Stimulated activated CD4-positive, alpha-beta T cell treated with anti-CD3 and anti-CD28 coated beads, Interleukin-4, amount 100 ng/mL, for 48 hours (primary cell): ENCODE data around the gene TGIF2.
"Not testable (repeated sequence)": the region's sequence is repeated elsewhere in the genome, so short reads cannot be mapped to it uniquely, and the experiment has no call there.

Experiments
- DNase-seq, 2 donors: peaks; one replicate each; pipeline ENCODE4 v3.0.0-alpha.2; 2020; ENCODE audit warnings: low read depth in 2 of 2

TGIF2 gene

DNA sequence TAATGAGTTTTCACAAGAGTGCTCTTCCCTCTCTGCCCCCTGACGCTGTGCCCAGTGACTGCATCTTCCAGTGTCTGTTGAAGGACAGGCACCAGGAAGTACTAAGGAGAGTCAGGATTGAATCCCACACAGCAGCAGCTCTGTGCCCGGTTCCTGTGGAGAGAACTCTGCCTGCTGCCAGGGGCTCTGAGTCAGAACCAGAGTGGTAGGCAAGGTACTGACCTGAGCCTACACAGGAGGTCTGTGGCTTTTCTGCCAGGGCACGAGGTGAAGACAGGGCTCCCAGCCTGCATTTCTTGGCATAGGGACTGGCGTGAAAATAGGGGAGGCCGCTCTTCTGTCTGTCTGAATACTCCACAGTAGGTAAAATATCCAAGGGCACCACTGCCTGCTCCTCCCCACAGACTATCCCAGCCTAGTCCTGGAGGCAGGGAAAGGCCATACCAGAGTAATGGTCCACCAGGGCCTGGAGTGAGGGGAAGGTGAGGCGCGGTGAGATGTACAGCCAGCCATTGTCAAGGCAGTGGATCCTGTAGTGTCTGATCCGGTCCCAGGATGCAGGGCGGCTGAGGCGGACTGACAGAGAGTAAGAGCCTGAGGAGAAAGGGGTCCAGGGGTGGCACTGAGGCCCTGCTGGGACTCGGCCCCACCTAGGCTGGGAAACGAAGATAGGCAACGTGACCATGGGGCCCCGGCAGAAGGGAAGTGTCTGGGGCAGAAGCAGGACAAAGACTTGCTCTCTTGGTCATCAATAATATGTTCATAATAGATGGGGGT is 41.6 kb downstream of the TGIF2 start:
- DNase-seq, result no peak

DNA sequence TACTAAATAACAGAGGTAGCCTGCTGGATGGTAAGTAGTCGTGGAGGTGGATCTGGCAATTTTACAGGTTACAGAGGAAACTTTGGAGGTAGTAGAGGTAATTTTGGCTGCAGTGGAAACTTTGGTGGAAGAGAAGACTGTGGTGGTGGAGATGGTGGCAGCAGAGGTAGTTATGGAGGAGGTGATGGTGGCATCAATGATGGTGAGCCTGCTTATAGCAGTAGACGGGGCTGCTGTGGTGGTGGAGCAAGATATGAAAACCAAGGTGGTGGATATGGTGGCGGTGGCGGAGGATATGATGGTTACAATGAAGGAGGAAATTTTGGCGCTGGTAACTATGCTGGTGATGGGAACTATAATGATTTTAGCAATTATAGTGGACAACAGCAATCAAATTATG is 47.5 kb downstream of the TGIF2 start:
- DNase-seq, result no peak

DNA sequence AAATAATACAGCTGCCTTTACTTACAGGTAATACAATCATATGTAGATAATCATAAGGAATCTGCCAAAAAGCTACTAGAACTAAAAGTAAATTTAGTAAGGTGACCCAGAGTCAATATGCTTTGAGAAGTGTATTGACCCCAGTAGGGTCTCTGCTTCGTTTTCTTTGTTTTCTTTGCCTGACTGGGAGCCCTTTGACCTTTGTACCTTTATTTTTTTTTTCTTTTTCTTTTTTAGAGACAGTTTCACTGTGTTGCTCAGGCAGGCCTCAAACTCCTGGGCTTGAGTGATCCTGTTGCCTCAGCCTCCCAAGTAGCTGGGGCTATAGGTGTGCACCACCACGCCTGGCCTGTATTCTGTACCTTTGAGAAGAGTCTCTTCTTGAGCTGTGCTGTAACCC is 50.0 kb downstream of the TGIF2 start:
- no peak for DNase-seq

DNA sequence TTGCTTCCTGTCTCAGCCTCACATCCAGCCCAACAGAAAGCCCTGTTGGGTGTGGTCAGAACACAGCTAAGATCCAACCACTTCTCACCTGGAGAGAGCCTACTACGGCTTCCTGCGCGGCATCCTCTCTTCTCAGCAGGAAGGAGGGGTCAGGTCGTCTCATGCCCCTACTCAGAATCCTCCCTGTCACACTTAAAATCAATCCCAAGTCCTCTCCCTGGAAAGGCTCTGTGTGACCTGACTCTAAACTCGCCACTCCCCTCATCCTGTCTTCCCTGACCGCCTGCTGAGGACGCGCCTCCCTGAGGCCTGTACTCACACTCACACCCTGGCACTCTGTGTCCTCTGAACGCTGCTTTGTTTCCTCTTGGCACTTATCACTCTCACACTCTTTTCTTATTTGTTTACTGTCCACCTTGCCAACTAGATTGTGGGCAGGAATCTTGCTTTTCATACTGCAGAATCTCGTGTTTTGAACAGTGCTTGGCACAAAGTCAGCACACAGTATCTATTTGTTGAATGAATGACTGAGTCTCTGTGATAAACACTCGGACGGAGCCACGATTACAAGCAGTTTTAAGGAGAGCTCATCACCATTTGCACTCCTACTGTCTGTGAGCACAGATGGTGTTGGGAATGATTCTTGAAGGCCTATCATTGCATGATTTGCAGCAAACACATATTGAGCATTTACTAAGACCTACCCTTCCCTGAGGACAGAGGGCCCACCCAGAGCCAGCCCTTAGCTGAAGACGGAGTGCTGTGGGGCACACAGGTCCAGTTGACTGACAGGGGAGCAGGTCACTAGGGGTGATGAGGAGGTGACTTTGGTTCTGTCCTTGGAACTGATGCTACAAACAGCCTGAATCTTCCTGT is 50.9 kb downstream of the TGIF2 start:
- DNase-seq, result no peak

DNA sequence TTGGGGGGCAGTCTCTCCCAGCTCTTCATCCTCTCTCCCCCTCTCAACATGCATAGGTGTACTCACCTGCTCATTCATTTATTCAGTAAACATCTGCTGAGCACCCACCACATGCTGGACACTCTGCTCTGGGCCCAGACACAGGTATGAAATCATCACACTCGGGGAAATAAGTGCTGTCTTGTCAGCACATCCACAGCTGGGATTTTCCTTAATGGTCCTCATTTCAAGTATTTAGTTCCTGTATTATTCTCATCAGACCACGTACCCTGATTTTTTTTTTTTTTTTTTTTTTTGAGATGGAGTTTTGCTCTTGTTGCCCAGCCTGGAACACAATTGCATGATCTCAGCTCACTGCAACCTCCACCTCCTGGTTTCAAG is 51.5 kb downstream of the TGIF2 start:
- DNase-seq, result no peak

DNA sequence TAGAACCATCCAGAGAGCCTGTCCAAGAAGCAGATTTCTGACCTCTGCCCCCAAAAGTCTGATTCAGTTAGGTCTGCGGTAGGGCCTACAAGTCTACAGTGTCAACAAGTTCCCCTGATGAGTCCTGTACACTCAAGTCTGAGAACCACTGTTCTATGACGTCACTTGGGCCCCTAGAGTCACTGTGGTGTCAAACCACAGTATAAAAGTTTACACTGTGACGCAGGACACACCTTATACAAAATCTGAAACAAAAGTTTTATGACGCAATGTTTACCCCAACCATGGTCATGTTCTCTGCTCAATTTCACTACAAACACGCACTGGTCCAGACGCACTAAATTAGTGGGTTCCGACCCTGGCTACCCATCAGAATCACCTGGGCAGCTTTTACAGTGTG is 54.7 kb downstream of the TGIF2 start:
- no peak for DNase-seq

DNA sequence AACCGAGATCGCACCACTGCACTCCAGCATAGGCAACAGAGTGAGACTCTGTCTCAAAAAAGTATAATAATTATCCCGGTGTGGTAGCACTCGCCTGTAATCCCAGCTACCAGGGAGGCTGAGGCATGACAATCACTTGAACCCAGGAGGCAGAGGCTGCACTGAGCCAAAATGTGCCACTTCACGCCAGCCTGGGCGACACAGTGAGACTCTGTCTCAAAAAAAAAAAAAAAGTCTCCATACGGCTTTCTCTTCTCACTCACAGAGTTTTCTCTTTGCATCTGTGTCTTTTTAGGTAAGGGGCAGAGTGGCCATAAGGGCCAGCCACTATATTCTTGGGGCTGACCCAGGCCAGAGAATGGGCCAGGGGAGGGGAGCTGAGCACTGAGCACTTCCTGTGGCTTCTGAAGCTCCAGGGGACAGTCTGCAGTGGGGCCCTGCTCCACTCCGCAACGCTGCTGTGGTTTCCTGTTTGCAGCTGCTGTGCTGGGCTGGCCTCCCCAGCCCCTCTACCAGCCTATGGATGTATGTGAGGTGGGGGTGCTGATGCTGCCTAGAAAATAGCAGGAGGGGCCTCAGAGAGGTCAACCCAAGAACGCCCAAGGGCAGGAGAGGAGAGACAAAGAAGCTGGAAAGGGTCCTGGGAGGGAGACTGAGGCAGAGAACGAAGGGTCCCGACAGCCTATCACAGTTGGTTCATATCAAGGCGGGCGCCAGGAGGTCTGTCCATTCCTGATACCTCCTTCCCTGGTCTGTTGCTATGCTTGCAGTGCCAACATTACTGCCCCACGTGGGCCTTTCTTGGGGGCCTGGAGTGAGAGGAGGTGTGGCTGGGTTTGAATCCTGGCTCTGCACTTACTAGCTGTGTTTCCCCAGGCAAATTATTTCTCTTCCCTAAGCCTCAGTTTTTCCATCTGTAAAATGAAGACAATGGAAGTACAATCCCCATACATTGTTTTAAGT is 56.6 kb downstream of the TGIF2 start:
- peak in 1 of 2 donors; percentile 25 for DNase-seq

DNA sequence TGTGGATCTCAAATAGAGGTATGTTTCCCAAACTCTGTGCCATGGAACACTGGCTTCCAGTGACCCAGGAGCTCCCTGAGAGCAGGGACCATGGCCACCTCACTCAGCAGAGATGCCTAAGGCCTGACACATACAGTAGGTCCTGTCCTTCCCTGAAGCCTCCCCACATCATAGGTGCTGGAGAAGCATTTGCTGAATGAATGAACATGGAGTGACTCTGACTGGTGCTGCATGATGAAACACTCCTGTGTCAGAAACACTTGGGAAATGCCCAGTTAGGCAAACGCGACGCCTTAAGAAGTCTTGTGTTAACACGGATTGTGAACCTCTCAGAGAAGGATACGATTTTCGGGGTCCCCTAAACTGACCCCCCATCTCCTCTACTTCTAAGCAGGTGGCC is 58.2 kb downstream of the TGIF2 start:
- DNase-seq, result no peak

DNA sequence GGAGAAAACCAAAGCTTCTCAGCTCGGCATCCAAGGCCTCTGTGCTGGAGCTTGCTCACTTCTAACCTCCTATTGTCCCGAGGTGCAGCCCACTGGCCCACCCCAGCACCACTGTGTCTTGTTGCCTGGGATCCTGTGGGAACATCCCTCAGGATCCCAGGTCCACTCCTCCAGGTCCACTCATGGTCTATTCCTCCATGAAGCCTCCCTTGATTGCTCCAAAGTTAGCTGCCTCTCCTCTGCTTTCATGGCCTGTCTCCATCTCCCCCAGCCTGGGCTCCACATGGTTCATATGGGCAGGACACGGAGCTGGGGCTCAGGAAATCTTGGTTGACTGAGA is 58.7 kb downstream of the TGIF2 start:
- no peak for DNase-seq

DNA sequence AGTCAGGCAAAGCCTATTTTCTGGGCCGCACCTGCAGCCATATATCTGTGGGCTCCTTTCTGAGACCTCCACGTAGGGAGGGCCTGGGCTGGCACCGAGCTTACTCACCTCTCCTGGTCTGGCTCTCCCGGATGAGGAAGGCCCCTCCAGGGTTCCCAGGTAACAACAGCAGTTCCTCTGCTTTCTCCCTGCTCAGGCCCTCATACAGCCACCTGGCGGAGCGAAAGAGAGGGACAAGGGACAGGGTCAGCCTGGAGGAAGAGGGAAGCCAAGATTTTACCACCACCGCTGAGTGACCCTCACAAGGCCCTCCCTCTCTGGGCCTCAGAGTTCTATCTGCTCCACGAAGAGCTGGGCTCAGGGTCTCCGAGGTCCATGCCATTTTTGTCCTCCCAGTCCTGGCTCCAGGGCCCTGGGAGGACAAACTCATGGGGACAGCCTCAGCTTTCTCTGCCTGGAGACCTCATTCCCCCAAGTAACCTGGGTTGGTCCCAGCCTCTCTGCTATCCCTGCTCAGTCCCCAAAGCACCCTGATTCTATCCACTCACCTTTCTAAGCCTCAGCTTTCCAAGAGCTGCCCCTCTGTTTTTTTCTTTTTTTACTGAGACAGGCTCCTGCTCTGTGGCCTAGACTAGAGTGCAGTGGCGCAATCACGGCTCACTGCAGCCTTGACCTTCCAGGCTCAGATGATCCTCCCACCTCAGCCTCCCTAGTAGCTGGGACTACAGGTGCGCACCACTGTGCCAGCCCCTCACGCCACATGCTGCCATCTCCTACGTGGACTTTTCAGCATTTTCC is 59.3 kb downstream of the TGIF2 start:
- no peak for DNase-seq

DNA sequence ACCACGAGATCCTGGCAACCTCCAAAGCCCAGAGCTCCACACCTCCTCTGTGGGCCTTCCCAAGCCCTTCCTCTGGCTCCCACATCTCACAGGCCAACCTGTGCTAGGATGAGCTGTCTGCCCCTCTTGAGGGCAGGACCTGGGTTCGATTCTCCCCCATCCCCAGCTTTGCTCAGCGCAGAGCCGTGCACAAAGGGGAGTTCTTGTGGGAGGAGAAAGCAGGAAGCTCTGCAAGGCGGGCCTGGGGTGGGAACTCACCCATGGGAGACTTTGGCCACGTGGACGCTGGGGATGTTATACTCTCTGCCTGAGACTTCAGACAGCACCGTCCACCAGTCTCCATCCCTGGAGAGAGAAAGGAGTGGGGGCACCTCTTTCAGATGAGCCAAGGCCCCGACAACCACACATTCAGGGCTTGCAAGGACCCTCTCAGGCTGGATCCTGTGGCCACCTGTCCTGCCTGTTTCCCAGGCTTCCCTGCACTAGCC is 59.9 kb downstream of the TGIF2 start:
- DNase-seq, result no peak

DNA sequence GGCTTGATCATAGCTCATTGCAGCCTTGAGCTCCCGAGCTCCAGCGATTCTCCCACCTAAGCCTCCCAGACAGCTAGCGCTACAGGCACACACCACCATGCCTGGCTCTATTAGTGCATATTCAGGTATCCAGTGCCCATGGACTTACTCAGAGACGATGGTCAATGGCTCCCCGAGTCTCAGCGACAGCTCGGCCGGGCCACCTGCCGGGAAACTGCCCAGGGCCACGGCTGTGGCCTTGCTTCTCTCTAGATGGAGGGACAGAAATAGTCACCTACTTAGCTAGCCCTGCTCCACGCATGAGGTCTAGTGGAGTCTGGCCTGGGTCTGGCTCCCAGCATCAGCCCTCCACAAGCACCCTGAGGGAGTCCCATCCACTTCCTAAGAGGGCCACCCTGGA is 60.9 kb downstream of the TGIF2 start:
- no peak for DNase-seq

DNA sequence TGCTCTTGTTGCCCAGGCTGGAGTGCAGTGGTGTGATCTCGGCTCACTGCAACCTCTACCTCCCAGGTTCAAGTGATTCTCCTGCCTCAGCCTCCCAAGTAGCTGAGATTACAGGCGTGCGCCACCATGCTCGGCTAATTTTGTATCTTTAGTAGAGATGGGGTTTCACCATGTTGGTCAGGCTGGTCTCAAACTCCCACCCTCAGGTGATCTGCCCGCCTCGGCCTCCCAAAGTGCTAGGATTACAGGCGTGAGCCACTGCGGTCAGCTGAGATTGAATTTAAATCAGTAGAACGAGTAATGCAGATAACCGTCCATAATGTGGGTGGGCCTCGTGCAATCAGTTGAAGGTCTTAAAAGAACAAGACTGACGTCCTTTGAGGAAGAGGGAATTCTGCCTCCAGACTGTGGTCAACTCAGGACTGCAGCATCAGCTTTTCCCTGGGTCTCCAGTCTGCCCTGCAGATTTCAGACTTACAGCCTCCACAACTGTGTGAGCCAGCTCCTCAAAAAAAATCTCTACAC is 65.5 kb downstream of the TGIF2 start:
- DNase-seq, result not testable (repeated sequence)

DNA sequence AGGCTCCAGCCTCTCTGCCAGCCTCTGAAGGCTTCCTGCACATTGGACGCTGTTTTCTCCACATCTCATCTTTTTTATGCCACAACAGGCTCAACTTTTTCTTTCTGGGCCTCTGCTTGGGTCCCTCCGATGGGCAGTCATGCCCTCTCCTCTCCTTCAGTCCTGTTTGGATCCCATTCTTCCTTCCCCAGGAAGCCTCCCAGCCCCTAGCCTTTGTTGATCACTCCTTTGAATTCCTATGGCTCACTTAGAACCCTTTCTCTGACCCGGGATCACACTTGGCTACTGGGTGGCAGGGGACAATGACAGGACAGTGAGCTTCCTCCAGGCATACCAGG is 68.1 kb downstream of the TGIF2 start:
- no peak for DNase-seq

DNA sequence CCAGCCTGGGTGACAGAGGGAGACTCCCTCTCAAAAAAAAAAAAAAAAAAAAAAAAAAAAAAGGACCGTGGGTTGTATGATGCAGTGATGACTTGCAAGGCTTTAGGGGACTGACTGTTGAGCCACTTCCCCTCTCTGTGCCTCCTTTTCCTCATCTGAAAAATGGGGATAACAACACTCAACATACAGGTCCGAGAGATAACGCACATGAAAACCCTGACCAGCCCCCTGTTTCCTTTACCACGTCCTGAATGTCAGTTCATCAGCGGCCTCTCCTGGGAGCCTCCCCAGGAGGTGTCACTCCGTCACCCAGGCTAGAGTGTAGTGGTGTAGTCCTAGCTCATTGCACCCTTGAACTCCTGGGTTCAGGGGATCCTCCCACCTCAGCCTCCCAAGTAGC is 68.7 kb downstream of the TGIF2 start:
- DNase-seq, result no peak
